H1 (cell line): ENCODE results near the gene RPA3. TPM values are rescaled to one million over a fixed set of nuclear protein-coding genes. Genes with fewer than 3 reads are reported as not detected.
A peak's percentile ranks its signal among the peaks of the same experiment; 100 is the strongest.

Experiments
- CTCF ChIA-PET: fragments of 300-600 bp; sonication (Branson Sonifier 250); formaldehyde crosslinking; loops from one replicate; lab custom pipeline; 2021; ENCODE audit not compliant: partially characterized antibody; lab: Charles Lee
- POLR2A ChIA-PET: fragments of 300-600 bp; sonication (Branson Sonifier 250); formaldehyde crosslinking; loops from one replicate; lab custom pipeline; 2021; ENCODE audit warnings: inconsistent platforms; ENCODE audit not compliant: partially characterized antibody; lab: Charles Lee
- DNase-seq, 2 experiments: peaks; one replicate each; pipeline versions ENCODE4 v3.0.0 to v3.0.0-alpha.2; 2010 to 2022; ENCODE audit warnings: low spot score in 2 of 2, low read depth in 1 of 2, mixed read lengths in 1 of 2
- FAIRE-seq: peaks from 2 replicates; lab custom pipeline; 2011; peaks lifted over from hg19 to GRCh38; lab: Jason Lieb, UNC
- H2AFZ ChIP-seq: 2 replicates; pipeline ENCODE4 v1.8.1; 2012; ENCODE audit warnings: low read length, inconsistent platforms
- H2AK5ac ChIP-seq: 2 replicates; pipeline ENCODE4 v1.6.1; 2013; ENCODE audit warnings: low read depth, low read length
- H2BK120ac ChIP-seq: replicated peaks from 2 replicates; pipeline ENCODE3; 2013; ENCODE audit warnings: low read depth, low read length, inconsistent platforms
- H2BK12ac ChIP-seq: 2 replicates; pipeline ENCODE4 v1.6.1; 2013; ENCODE audit warnings: low read depth, low read length
- H2BK15ac ChIP-seq: 2 replicates; pipeline ENCODE4 v1.6.1; 2013; ENCODE audit warnings: low read length
- H2BK20ac ChIP-seq: 2 replicates; pipeline ENCODE4 v1.6.1; 2013; ENCODE audit warnings: low read length
- H2BK5ac ChIP-seq: 2 replicates; pipeline ENCODE4 v1.6.1; 2013; ENCODE audit warnings: low read depth, low read length
- H3K14ac ChIP-seq: 2 replicates; pipeline ENCODE4 v1.6.1; 2013; ENCODE audit warnings: inconsistent platforms; ENCODE audit not compliant: insufficient read length
- H3K18ac ChIP-seq: 2 replicates; pipeline ENCODE4 v1.6.1; 2013; ENCODE audit warnings: low read length; ENCODE audit errors: extremely low read depth
- H3K23ac ChIP-seq: 2 replicates; pipeline ENCODE4 v1.6.1; 2013; ENCODE audit warnings: inconsistent platforms; ENCODE audit not compliant: insufficient read length
- H3K23me2 ChIP-seq: 2 replicates; pipeline ENCODE4 v1.6.1; 2013; ENCODE audit warnings: low read depth, low read length
- H3K27ac ChIP-seq: 2 replicates; pipeline ENCODE4 v1.6.1; 2011; ENCODE audit warnings: low read depth, low read length, inconsistent platforms
- H3K27me3 ChIP-seq, 4 experiments: replicated peaks in 1 of 4; 1 replicate in 1 of 4; 2 replicates in 3 of 4; pipeline versions ENCODE4 v1.6.1 to v1.8.1; 2011 to 2013; ENCODE audit warnings: low read length in 3 of 4, mild to moderate bottlenecking in 3 of 4, inconsistent platforms in 2 of 4, mixed read lengths in 2 of 4, moderate library complexity in 1 of 4; ENCODE audit not compliant: control insufficient read depth in 3 of 4, insufficient read depth in 3 of 4; ENCODE audit errors: extremely low read depth in 1 of 4
- H3K36me3 ChIP-seq, 4 experiments: 2 replicates each; pipeline versions ENCODE4 v1.6.1 to v1.8.1; 2011 to 2013; ENCODE audit warnings: mild to moderate bottlenecking in 4 of 4, low read length in 3 of 4, moderate library complexity in 2 of 4, control low read depth in 1 of 4, inconsistent platforms in 1 of 4; ENCODE audit not compliant: insufficient read depth in 4 of 4, control insufficient read depth in 2 of 4
- H3K4ac ChIP-seq: replicated peaks from 2 replicates; pipeline ENCODE3; 2013; ENCODE audit warnings: low read length, low read depth, mixed read lengths, inconsistent platforms; ENCODE audit not compliant: insufficient read length
- H3K4me1 ChIP-seq, 4 experiments: replicated peaks in 1 of 4; 1 replicate in 1 of 4; 2 replicates in 3 of 4; pipeline versions ENCODE4 v1.6.1 to v1.8.1; 2011 to 2013; ENCODE audit warnings: low read length in 3 of 4, inconsistent platforms in 2 of 4, mixed read lengths in 1 of 4; ENCODE audit not compliant: insufficient read depth in 4 of 4, control insufficient read depth in 3 of 4
- H3K4me2 ChIP-seq, 2 experiments: 2 replicates each; pipeline versions ENCODE4 v1.6.1 to v1.8.1; 2011 to 2013; ENCODE audit warnings: low read depth in 2 of 2, low read length in 2 of 2, control low read depth in 1 of 2, inconsistent platforms in 1 of 2, mild to moderate bottlenecking in 1 of 2; ENCODE audit not compliant: insufficient read depth in 1 of 2
- H3K4me3 ChIP-seq, 4 experiments: fragments of 200-600, 300-600 bp in 1 of 4; sonication (generic), shearing (Covaris generic), sonication (Bioruptor Twin) in 1 of 4; 2 replicates each; pipeline versions ENCODE4 v1.5.1 to v1.8.1; 2011 to 2016; ENCODE audit warnings: low read length in 4 of 4, low read depth in 3 of 4, control low read depth in 2 of 4, inconsistent platforms in 2 of 4, mild to moderate bottlenecking in 2 of 4, mixed read lengths in 1 of 4, moderate library complexity in 1 of 4; ENCODE audit not compliant: insufficient read depth in 2 of 4; ENCODE audit errors: extremely low read depth in 1 of 4
- H3K56ac ChIP-seq: replicated peaks from 2 replicates; pipeline ENCODE3; 2013; ENCODE audit warnings: low read depth, mild to moderate bottlenecking, mixed read lengths, low read length, inconsistent platforms; ENCODE audit not compliant: insufficient read length
- H3K79me1 ChIP-seq: 2 replicates; pipeline ENCODE4 v1.6.1; 2013; ENCODE audit warnings: low read depth, low read length, control low read depth
- H3K79me2 ChIP-seq, 2 experiments: 2 replicates each; pipeline versions ENCODE4 v1.6.1 to v1.8.1; 2012 to 2013; ENCODE audit warnings: low read length in 2 of 2, mild to moderate bottlenecking in 2 of 2, inconsistent platforms in 1 of 2; ENCODE audit not compliant: insufficient read depth in 2 of 2, control insufficient read depth in 1 of 2
- H3K9ac ChIP-seq, 4 experiments: replicated peaks in 1 of 4; 1 replicate in 1 of 4; 2 replicates in 3 of 4; pipeline versions ENCODE4 v1.6.1 to v1.8.1; 2011 to 2013; ENCODE audit warnings: low read depth in 3 of 4, low read length in 3 of 4, control low read depth in 2 of 4, mild to moderate bottlenecking in 2 of 4, moderate library complexity in 2 of 4, inconsistent platforms in 1 of 4; ENCODE audit errors: extremely low read depth in 1 of 4
- H3K9me3 ChIP-seq, 2 experiments: 2 replicates each; pipeline versions ENCODE4 v1.6.1 to v1.8.1; 2012 to 2013; ENCODE audit warnings: mild to moderate bottlenecking in 2 of 2, moderate library complexity in 2 of 2, control low read depth in 1 of 2, inconsistent platforms in 1 of 2, low read depth in 1 of 2, low read length in 1 of 2, mixed read lengths in 1 of 2; ENCODE audit not compliant: insufficient read depth in 2 of 2
- H4K20me1 ChIP-seq, 2 experiments: replicated peaks in 1 of 2; 2 replicates each; pipeline versions ENCODE3 to v1.8.1; 2011 to 2013; ENCODE audit warnings: inconsistent platforms in 2 of 2, low read length in 2 of 2, mild to moderate bottlenecking in 1 of 2; ENCODE audit not compliant: insufficient read depth in 2 of 2, control insufficient read depth in 1 of 2
- H4K5ac ChIP-seq: 2 replicates; pipeline ENCODE4 v1.6.1; 2013; ENCODE audit warnings: low read length, low read depth, mixed read lengths, inconsistent platforms; ENCODE audit not compliant: insufficient read length
- H4K8ac ChIP-seq: 2 replicates; pipeline ENCODE4 v1.8.0; 2013; ENCODE audit warnings: mild to moderate bottlenecking, moderate library complexity, low read length, inconsistent platforms; ENCODE audit not compliant: insufficient read depth; ENCODE audit errors: extremely low read depth
- H4K91ac ChIP-seq: replicated peaks from 2 replicates; pipeline ENCODE3; 2013; ENCODE audit warnings: low read length, mixed read lengths, inconsistent platforms; ENCODE audit not compliant: insufficient read length
- BCL11A ChIP-seq, 2 experiments: IDR thresholded peaks; one replicate each; pipeline ENCODE4 v1.6.1; 2011; ENCODE audit warnings: low read depth in 2 of 2, low read length in 2 of 2, mild to moderate bottlenecking in 2 of 2
- CBX8 ChIP-seq: fragments of 300-800, 300-1000 bp; sonication (generic); IDR thresholded peaks from 2 replicates; pipeline ENCODE4 v1.7.1; 2016; ENCODE audit warnings: low read depth, low read length, borderline replicate concordance
- CHD1 ChIP-seq: IDR thresholded peaks from 2 replicates; pipeline ENCODE4 v1.6.1; 2012; ENCODE audit warnings: low read depth, low read length, improper control_type of control experiment
- NRF1 ChIP-seq: IDR thresholded peaks from 2 replicates; pipeline ENCODE4 v1.6.1; 2011; ENCODE audit warnings: mild to moderate bottlenecking, low read depth, low read length, improper control_type of control experiment
- POLR2A ChIP-seq, 2 experiments: IDR thresholded peaks; 1 replicate in 1 of 2; 2 replicates in 1 of 2; pipeline ENCODE4 v1.6.1; 2011; ENCODE audit warnings: low read depth in 2 of 2, low read length in 2 of 2, mild to moderate bottlenecking in 2 of 2; ENCODE audit errors: control extremely low read depth in 1 of 2
- RAD21 ChIP-seq, 2 experiments: IDR thresholded peaks in 1 of 2; conservative IDR thresholded peaks in 1 of 2; 2 replicates each; pipeline ENCODE4 v1.6.1; 2011; ENCODE audit warnings: low read depth in 2 of 2, low read length in 2 of 2, improper control_type of control experiment in 1 of 2, inconsistent platforms in 1 of 2, mild to moderate bottlenecking in 1 of 2, moderate library complexity in 1 of 2
- SIRT6 ChIP-seq: IDR thresholded peaks from one replicate; pipeline ENCODE4 v1.7.1; 2012; ENCODE audit warnings: low read length, inconsistent platforms
- WGBS, 2 experiments: shearing (Covaris generic) in 1 of 2; methylation state at CpG; one replicate each; pipeline versions ENCODE4 v1.1.6 to v1.1.7; 2013 to 2015; ENCODE audit warnings: low lambda C conversion rate in 2 of 2, mixed read lengths in 2 of 2, inconsistent platforms in 1 of 2, low coverage in 1 of 2, missing lambda C conversion rate in 1 of 2; ENCODE audit not compliant: insufficient replicate concordance in 2 of 2, insufficient coverage in 1 of 2, insufficient read length in 1 of 2; ENCODE audit errors: extremely low coverage in 1 of 2, missing lambda C conversion rate in 1 of 2; 5-methylcytosine and 5-hydroxymethylcytosine counted together
- polyA plus RNA-seq, 7 experiments: library from polyadenylated mRNA; depleted of rRNA in 3 of 7; stranded (reverse) in 5 of 7; unstranded in 2 of 7; fragments of >200 nt in 5 of 7; fragments of 200-250 nt in 2 of 7; gene quantifications; 1 replicate in 5 of 7; 2 replicates in 1 of 7; 4 replicates in 1 of 7; pipeline versions ENCODE4 v1.2.1 to v1.2.3, GENCODE V29; 2011 to 2013; ENCODE audit warnings: missing spikeins in 2 of 7, mixed read lengths in 2 of 7
- total RNA-seq: library from RNA; stranded (reverse); fragmentation: NEBNext Ultra II Directional; extraction: Animal tissue kit (Norgen Biotek cat#: 25700); gene quantifications from 2 replicates; pipeline ENCODE4 v1.2.1, GENCODE V29; 2021
- TF ChIP-seq, protein P1 (sequence below), 3 experiments: IDR thresholded peaks; 1 replicate in 2 of 3; 2 replicates in 1 of 3; pipeline versions ENCODE4 v1.5.1 to v1.6.1; 2011; ENCODE audit warnings: low read length in 3 of 3, mild to moderate bottlenecking in 3 of 3, inconsistent platforms in 2 of 3, low read depth in 1 of 3, moderate library complexity in 1 of 3; ENCODE audit not compliant: insufficient read depth in 1 of 3; ENCODE audit errors: control extremely low read depth in 1 of 3

The RPA3 gene
- total and polyA plus RNA-seq, 2 of the 8 experiments (the other 6 are each of a cell fraction or from before 2014, with no cell fraction given) = 60.2 to 105 TPM

DNA sequence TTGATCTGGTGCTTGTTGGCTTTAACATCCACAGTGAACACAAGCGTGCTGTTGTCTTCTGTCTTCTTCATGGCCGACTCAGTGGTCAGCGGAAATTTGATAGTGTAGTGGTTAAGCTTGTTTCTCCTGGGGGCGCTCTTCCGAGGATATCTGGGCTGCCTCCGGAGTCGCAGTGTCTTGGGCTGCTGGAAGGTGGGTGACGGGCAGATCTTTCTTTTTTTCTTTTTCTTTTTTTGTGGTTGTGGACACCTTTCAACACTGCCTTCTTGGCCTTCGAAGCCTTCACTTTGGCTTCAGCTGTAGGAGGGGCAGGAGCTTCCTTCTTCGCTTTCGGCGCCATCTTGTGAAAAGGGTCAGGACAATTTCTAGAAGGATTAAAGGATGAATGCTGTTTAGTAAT, 23.8 kb upstream of the RPA3 start:
- Histone ChIP-seq H3K79me2 (no peaks in the 10 kb centered on the region), H2BK12ac (no peak overlapping the region), H2AK5ac (no peak overlapping the region), H2BK15ac (no peak overlapping the region), H4K91ac (no peak overlapping the region), H3K18ac (no peak overlapping the region), H3K27ac (no peak overlapping the region), H2BK20ac (no peak overlapping the region), H3K23me2 (no peaks in the 10 kb centered on the region), H2BK120ac (no peak overlapping the region), H3K4ac (no peak overlapping the region), H3K23ac (no peak overlapping the region), H3K9ac (no peak overlapping the region), H4K5ac (no peak overlapping the region), H3K4me3 (no peak overlapping the region), H3K79me1 (no peaks in the 10 kb centered on the region), H4K20me1 (no peaks in the 10 kb centered on the region), H4K8ac (no peak overlapping the region), H3K4me2 (no peak overlapping the region), H3K27me3 (no peaks in the 10 kb centered on the region), H2BK5ac (no peak overlapping the region), H3K56ac (no peak overlapping the region), H2AFZ (no peak overlapping the region), H3K9me3 (no peaks in the 10 kb centered on the region; a peak in 1 of 4 replicates), H3K36me3 (no peaks in the 10 kb centered on the region), H3K14ac (no peak overlapping the region), H3K4me1 (peaks cover 0 to 4% (median 1%) of the 10 kb centered on the region in 4 experiments; a peak in 1 of 7 replicates)
- TF ChIP-seq NRF1 (no peak), SIRT6 (no peak), RAD21 (IDR thresholded peaks at IDR 0.05 in 1 of 2, conservative IDR thresholded peaks at IDR 0.05 in 1 of 2; ENCODE audit: low read depth in 2 of 2, low read length in 2 of 2) (peak in 1 of 2 experiments; percentile 32; a peak in 3 of 4 replicates), POLR2A (IDR thresholded peaks at IDR 0.05; ENCODE audit: control extremely low read depth in 1 of 2, low read depth in 2 of 2, low read length in 2 of 2) (no peak), BCL11A (IDR thresholded peaks at IDR 0.05; ENCODE audit: low read depth in 2 of 2, low read length in 2 of 2) (no peak), CBX8 (no peak), CHD1 (no peak)
- TF ChIP-seq, protein P1, sequence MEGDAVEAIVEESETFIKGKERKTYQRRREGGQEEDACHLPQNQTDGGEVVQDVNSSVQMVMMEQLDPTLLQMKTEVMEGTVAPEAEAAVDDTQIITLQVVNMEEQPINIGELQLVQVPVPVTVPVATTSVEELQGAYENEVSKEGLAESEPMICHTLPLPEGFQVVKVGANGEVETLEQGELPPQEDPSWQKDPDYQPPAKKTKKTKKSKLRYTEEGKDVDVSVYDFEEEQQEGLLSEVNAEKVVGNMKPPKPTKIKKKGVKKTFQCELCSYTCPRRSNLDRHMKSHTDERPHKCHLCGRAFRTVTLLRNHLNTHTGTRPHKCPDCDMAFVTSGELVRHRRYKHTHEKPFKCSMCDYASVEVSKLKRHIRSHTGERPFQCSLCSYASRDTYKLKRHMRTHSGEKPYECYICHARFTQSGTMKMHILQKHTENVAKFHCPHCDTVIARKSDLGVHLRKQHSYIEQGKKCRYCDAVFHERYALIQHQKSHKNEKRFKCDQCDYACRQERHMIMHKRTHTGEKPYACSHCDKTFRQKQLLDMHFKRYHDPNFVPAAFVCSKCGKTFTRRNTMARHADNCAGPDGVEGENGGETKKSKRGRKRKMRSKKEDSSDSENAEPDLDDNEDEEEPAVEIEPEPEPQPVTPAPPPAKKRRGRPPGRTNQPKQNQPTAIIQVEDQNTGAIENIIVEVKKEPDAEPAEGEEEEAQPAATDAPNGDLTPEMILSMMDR (IDR thresholded peaks at IDR 0.05; ENCODE audit: control extremely low read depth in 1 of 3, insufficient read depth in 1 of 3, low read depth in 1 of 3, low read length in 3 of 3) = peak in 1 of 3 experiments; percentile 29; a peak in 1 of 4 replicates
- ChIA-PET CTCF (interaction anchor here (0.8 to 1.0 kb wide), 4 partner anchors 19 to 293 kb away, joined by 3 to 5 read pairs (median 4); no protein-coding TSS in a partner anchor), POLR2A (no interaction called here)
- FAIRE-seq = no peak
- no peak for DNase-seq
- 92% methylated on average over 12 of the region's 12 CpGs; no CpG with 5 or more reads in 1 of the 2 experiments for WGBS, 2 experiments
